ENCODE measurements around the gene HBD. TPM values are rescaled to one million over a fixed set of nuclear protein-coding genes. Genes with fewer than 3 reads are reported as not detected.
"Not testable (repeated sequence)": the region's sequence is repeated elsewhere in the genome, so short reads cannot be mapped to it uniquely, and the experiment has no call there.

HBD gene
- total RNA-seq, 1 donor from 2014 or later = not detected

- DNase-seq (ENCODE audit: low read depth, low spot score) = not testable (repeated sequence)
Observed at GRCh38 chr11:5253440-5253839, 19.2 kb upstream of the HBD start.

DNA sequence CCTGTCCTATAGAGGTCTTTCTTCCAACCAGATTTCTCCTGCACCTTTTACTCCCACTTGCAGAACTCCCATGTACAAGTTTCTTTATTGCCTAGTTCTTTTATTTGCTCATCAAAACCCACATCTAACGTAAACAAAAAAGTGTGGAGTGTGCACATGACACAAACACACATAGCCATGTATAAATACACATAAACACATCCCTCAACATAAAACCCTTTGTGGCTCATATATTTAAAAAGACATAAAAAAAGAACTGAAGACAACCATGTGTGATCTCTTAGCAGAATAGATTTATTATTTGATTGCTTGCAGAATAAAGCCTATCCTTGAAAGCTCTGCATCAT, 18.6 kb upstream of the HBD start:
- no peak for DNase-seq (ENCODE audit: low read depth, low spot score)

DNA sequence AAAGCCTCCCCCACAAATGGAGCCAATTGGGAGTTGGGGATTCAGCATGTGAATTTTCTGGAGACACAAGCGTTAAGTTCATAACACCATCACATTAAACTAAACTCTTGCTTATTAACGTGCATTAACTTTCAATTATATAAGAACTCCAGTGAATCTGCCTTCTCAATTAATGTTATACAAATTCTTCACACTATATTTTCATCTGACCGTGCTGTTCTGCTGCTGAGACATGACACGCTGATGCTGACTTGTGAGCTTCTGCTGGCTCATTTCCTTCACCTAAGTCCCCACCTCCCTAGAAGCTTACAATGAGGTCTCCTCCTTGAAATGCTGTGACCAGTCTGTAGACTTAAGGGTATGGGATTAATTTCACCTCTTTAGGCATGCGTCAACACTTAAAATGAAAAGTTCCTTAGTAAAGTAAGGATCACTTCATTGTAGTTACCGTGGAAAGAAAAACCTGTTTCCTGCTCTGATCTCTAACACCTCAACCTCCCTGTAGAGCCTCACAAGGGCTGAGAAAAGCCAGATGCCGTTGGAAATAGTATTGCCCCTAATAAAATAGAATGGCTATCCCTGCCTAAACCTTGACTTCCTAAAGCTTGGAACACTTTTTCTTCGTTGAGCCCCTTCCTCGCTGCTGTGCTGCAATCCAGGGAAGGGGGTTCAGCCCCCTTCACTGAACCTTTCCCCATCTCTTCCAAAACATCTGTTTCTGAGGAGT, 18.1 kb upstream of the HBD start:
- no peak for DNase-seq (ENCODE audit: low read depth, low spot score)

DNA sequence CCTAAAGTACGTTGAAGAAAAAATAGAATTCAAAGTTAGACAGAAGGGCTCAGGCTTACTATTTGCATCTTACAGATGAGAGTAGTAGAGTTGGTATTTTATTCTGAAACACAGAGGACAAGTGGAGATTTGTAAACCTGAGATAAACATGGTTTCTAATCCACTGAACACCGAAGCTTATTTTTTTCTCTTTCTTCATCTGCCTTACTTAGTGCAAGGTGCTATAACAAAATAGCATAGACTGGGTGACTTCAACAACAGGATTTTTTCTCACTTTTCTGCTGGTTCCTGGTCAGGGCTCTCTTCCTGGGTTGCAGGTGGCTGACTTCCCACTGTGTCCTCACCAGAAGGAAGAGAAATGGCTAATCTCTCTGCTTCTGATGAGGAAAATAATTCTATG, 17.5 kb upstream of the HBD start:
- DNase-seq (ENCODE audit: low read depth, low spot score) = no peak

DNA sequence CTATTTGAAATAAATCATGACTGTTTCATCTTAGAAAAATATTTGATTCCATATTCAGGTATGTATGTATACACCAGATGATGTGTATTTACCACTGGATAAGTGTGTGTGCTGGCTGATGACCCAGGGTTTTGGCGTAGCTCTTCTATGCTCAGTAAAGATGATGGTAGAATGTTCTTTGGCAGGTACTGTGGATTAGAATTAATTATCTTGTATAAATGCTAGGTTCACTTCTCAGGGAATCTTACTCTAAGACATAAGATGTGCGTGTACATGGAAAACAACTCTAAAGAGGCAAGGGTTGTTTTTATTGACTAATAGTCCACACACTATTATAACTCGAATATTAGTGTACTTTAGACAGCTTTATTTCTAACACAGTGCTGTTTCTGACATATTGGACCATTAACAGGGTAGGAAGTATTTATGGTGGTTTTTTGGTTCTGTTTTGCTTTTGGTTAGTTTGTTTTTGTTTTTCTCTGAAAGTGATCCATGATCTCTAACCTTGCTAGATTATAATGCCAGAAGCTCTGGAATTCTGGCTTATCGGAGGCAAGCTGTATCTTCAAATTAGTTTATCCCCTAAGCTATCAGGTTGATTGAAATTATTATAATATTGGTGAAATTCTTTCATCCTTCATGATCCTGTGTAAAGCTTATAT, 16.4 kb upstream of the HBD start:
- DNase-seq (ENCODE audit: low read depth, low spot score) = no peak

GRCh38 chr11:5249807-5250396, 15.6 kb upstream of the HBD start, which contains the start of gene HBG1:
Gene HBG1 (minus strand): TSS chr11:5249857. CDS start chr11:5249804, 53 bp downstream.
- DNase-seq (ENCODE audit: low read depth, low spot score) = not testable (repeated sequence)

GRCh38 chr11:5248498-5248897, 14.2 kb upstream of the HBD start:
- DNase-seq (ENCODE audit: low read depth, low spot score) = not testable (repeated sequence)

- no peak for DNase-seq (ENCODE audit: low read depth, low spot score)
Observed at GRCh38 chr11:5247472-5248192, 13.3 kb upstream of the HBD start.

- no peak for DNase-seq (ENCODE audit: low read depth, low spot score)
Observed at GRCh38 chr11:5246772-5247471, 12.6 kb upstream of the HBD start.

- no peak for DNase-seq (ENCODE audit: low read depth, low spot score)
Observed at GRCh38 chr11:5245155-5245554, 10.9 kb upstream of the HBD start.

GRCh38 chr11:5243816-5244180, 9.5 kb upstream of the HBD start:
- DNase-seq (ENCODE audit: low read depth, low spot score) = no peak

GRCh38 chr11:5242933-5243815, 8.9 kb upstream of the HBD start:
- DNase-seq (ENCODE audit: low read depth, low spot score) = no peak

GRCh38 chr11:5242208-5242607, 7.9 kb upstream of the HBD start:
- DNase-seq (ENCODE audit: low read depth, low spot score) = no peak

DNA sequence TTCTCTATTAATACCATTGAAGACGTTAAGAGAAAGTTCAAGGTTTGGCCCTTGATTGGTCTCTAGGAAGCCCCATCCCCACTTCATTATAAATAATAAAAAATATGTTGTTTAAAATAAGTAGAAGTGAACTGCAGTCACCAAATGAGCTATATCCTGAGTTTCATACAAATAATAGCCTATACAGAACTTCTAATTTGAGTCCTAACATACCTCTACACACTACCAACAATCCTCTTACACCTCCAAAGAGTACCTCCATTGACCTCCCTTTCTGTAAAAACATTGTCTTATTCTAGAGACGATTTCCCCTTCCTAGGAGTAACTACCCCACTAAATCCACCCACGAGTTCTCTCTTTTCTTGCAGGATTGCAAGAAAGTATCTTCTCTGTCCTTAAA, 7.2 kb upstream of the HBD start:
- DNase-seq (ENCODE audit: low read depth, low spot score) = no peak

GRCh38 chr11:5240458-5240857, 6.2 kb upstream of the HBD start:
- no peak for DNase-seq (ENCODE audit: low read depth, low spot score)

- DNase-seq (ENCODE audit: low read depth, low spot score) = no peak
Observed at GRCh38 chr11:5240056-5240455, 5.8 kb upstream of the HBD start.

GRCh38 chr11:5239046-5239445, 4.8 kb upstream of the HBD start:
- no peak for DNase-seq (ENCODE audit: low read depth, low spot score)

- no peak for DNase-seq (ENCODE audit: low read depth, low spot score)
Observed at GRCh38 chr11:5238486-5238885, 4.2 kb upstream of the HBD start.

DNA sequence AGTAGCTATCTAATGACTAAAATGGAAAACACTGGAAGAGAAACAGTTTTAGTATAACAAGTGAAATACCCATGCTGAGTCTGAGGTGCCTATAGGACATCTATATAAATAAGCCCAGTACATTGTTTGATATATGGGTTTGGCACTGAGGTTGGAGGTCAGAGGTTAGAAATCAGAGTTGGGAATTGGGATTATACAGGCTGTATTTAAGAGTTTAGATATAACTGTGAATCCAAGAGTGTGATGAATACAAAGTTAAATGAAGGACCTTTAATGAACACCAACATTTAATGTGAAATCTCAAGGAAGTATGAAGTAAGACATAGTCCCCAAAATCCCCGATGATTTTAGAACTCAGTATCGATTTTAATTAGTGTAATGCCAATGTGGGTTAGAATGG, 3.1 kb upstream of the HBD start:
- no peak for DNase-seq (ENCODE audit: low read depth, low spot score)

DNA sequence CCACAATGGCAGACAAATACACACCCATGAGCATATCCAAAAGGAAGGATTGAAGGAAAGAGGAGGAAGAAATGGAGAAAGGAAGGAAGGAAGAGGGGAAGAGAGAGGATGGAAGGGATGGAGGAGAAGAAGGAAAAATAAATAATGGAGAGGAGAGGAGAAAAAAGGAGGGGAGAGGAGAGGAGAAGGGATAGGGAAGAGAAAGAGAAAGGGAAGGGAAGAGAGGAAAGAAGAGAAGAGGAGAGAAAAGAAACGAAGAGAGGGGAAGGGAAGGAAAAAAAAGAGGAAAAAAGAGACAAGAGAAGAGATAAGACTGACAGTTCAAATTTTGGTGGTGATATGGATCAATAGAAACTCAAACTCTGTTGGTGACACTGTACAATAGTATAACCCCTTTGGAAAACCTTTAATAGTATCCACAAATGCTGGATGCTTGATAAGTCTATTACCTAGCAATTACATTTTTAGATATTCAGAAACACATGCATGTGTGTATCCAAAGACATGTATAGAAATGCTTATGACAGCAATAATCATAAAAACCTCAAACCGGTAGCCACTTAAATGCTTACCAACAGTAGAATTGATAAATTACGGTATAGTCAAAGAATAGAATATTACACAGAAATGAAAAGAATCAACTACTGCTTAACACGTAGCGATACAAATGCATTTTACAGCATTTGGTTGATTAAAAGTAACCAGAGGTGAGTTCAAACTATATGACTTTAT, 1.2 kb upstream of the HBD start:
- no peak for DNase-seq (ENCODE audit: low read depth, low spot score)
